Mammary epithelial cell (primary cell): ENCODE results near the gene CFAP99.

Experiments
- CTCF ChIP-seq, 2 donors: IDR thresholded peaks in 1 of 2; conservative IDR thresholded peaks in 1 of 2; 2 replicates each; pipeline ENCODE4 v1.5.1; 2011 to 2012; ENCODE audit warnings: inconsistent platforms in 2 of 2, low read length in 2 of 2, mild to moderate bottlenecking in 2 of 2, control low read depth in 1 of 2, low read depth in 1 of 2; ENCODE audit not compliant: insufficient read depth in 1 of 2; ENCODE audit errors: extremely low read depth in 1 of 2
- EZH2 ChIP-seq: IDR thresholded peaks from 2 replicates; pipeline ENCODE4 v1.6.1; 2012; ENCODE audit warnings: low read length, inconsistent platforms, borderline replicate concordance

GRCh38 chr4:2412885-2413716 lies 5.7 kb upstream of the CFAP99 start:
- TF ChIP-seq CTCF (conservative IDR thresholded peaks at IDR 0.05 in 1 of 2, IDR thresholded peaks at IDR 0.05 in 1 of 2; ENCODE audit: extremely low read depth in 1 of 2, insufficient read depth in 1 of 2, low read depth in 1 of 2, low read length in 2 of 2) (peak; percentile 31 to 56), EZH2 (no peak)
